PC-9 (cell line): ENCODE measurements around the gene EVPL. TPM values are rescaled to one million over a fixed set of nuclear protein-coding genes. Genes with fewer than 3 reads are reported as not detected.

Experiments
- BruUV-seq: library from RNA; stranded (reverse); fragments of 400-500 nt; replicated peaks from 2 replicates; lab custom pipeline; 2021; lab: Mats Ljungman, UMichigan
- CTCF ChIA-PET: fragments of 300-600 bp; sonication (Branson Sonifier 250); formaldehyde crosslinking; loops from one replicate; lab custom pipeline; 2022; ENCODE audit warnings: antibody characterized with exemption; lab: Charles Lee
- POLR2A ChIA-PET: fragments of 300-600 bp; sonication (Branson Sonifier 250); formaldehyde crosslinking; loops from one replicate; lab custom pipeline; 2022; ENCODE audit warnings: antibody characterized with exemption; ENCODE audit not compliant: unreplicated experiment; lab: Charles Lee
- DNase-seq, 2 experiments: peaks; one replicate each; pipeline versions ENCODE4 v3.0.0 to v3.0.0-alpha.2; 2015 to 2022; ENCODE audit warnings: mixed read lengths in 1 of 2
- H2AFZ ChIP-seq: fragments of 200-600 bp; sonication (generic); 2 replicates; pipeline ENCODE4 v1.8.1; 2017; ENCODE audit warnings: antibody characterized with exemption
- H3F3A ChIP-seq: fragments of 200-600 bp; sonication (generic); 2 replicates; pipeline ENCODE4 v1.8.1; 2017; ENCODE audit warnings: antibody characterized with exemption, mild to moderate bottlenecking, low read depth; ENCODE audit not compliant: insufficient read depth
- H3K27ac ChIP-seq: fragments of 200-600 bp; sonication (generic); 2 replicates; pipeline ENCODE4 v1.6.1; 2016; ENCODE audit warnings: mixed run types
- H3K27me3 ChIP-seq: fragments of 200-600 bp; sonication (generic); 2 replicates; pipeline ENCODE4 v1.6.1; 2016; ENCODE audit warnings: low read depth, mixed run types; ENCODE audit not compliant: insufficient read depth
- H3K36me3 ChIP-seq: fragments of 200-600 bp; sonication (generic); 2 replicates; pipeline ENCODE4 v1.6.1; 2016; ENCODE audit warnings: low read depth, mixed run types
- H3K4me1 ChIP-seq: fragments of 200-600 bp; sonication (generic); replicated peaks from 2 replicates; pipeline ENCODE4 v1.6.1; 2016; ENCODE audit warnings: mixed run types; ENCODE audit not compliant: insufficient read depth
- H3K4me2 ChIP-seq: fragments of 200-600 bp; sonication (generic); 2 replicates; pipeline ENCODE4 v1.6.1; 2017; ENCODE audit warnings: mixed run types
- H3K4me3 ChIP-seq: fragments of 200-600 bp; sonication (generic); 2 replicates; pipeline ENCODE4 v1.6.1; 2016; ENCODE audit warnings: mixed run types
- H3K79me2 ChIP-seq: fragments of 200-600 bp; sonication (generic); 2 replicates; pipeline ENCODE4 v1.6.1; 2017; ENCODE audit warnings: low read depth, mixed run types
- H3K9me2 ChIP-seq: fragments of 200-600 bp; sonication (generic); 2 replicates; pipeline ENCODE4 v1.8.1; 2017; ENCODE audit warnings: mild to moderate bottlenecking; ENCODE audit not compliant: insufficient read depth
- H3K9me3 ChIP-seq: fragments of 200-600 bp; sonication (generic); 2 replicates; pipeline ENCODE4 v1.8.1; 2016; ENCODE audit warnings: low read depth; ENCODE audit not compliant: insufficient read depth
- H4K20me1 ChIP-seq: fragments of 200-600 bp; sonication (generic); 2 replicates; pipeline ENCODE4 v1.8.1; 2017; ENCODE audit not compliant: insufficient read depth
- EZH2 ChIP-seq: fragments of 200-600 bp; sonication (generic); IDR thresholded peaks from 2 replicates; pipeline ENCODE4 v1.8.0; 2017; ENCODE audit warnings: antibody characterized with exemption, low read depth
- intact Hi-C: fragments of 100-400 bp; cut with micrococcal nuclease; formaldehyde crosslinking; loops from one replicate; pipeline ENCODE4 v1.10.0; 2022; ENCODE audit not compliant: unreplicated experiment
- total RNA-seq: library from RNA; stranded (reverse); gene quantifications from 2 replicates; pipeline ENCODE4 v1.2.3, GENCODE V29; 2021
- TF ChIP-seq, protein P1 (sequence below): fragments of 200-600 bp; sonication (generic); conservative IDR thresholded peaks from 2 replicates; pipeline ENCODE4 v1.6.1; 2017; ENCODE audit warnings: mixed run types, antibody characterized with exemption, mild to moderate bottlenecking, moderate library complexity

EVPL gene
- total RNA-seq, 1 experiment from 2014 or later = 60.8 TPM

DNA sequence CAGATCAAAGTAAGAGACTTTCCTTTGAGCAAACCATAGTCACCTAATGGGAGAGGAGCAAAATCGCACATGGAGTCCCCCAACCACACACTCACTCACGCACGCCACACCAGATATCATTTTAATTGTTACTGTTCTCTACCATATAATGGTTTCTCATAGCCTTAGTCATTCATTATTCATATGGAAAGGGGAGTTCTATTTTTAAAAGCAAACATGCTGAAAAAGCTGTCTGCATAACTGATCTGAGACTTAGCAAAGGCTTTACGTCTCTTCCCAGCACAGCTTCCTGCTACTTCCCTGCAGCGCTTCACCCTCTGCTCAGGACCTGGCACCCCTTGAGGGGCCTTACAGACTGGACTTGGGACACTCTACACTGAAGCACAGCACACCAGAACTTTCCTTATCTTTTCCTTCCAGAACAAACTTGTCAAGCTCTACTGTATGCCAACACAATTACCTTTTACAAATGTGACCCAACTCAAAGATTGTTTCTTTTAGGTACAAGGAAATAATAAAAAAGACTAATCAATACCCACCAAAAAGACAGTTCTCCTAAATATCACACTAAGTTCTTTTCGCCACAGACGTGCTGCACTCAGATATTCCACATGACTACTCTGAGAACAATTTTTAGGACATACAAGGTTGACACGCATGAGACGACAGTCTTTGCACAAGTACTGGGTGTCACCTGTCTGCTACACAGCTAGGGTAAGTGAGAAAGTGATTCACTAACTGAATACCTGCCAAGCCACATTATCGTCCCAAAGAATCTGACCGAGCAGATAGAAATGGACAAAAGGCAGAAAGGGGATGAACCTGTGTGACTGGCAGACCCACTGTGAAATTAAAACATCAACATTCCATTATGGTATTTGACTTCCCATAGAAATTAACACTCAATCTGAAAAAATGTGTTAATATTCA lies 23.7 kb upstream of the EVPL start:
- no TSS peak for BruUV-seq

DNA sequence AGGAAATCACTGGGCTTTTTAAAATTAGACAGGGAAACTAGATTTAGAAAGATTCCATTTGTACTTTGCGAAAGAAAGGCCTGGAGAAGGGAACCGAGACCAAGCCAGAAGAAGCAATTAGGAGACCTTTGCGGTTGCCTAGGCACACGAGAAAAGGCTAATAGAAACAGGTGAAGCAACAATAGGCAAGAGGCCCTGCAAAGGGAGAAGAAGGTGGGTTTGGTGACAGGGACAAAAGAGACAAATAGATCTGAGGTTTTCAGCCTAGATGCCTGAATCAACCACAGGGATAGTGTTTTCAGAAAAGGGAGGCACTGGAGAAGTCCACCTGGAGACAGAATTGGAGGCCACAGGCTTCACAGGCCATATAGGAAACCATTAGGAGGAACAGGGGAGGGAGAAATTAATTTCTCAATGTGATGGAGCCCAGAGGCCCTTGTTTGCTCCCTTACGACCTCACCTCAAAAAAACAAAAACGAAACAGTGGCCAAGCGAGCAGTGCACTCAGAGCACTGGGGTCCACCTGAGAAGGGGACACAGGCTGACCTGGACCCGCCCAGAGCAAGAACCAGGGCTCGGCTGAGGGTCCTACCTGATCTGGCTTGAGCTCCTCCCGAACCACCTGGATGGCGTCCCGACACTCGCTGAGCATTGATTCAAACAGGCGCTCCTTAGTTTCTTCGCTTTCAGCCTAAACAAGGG lies 22.9 kb upstream of the EVPL start:
- peaks cover 4% of the 10 kb centered on the region; the same call in 1 of the 2 replicates for H3K9me3 ChIP-seq
- H3K4me2 ChIP-seq = peak overlapping the region; percentile 67; the same call in 1 of the 2 replicates
- POLR2A ChIA-PET = no interaction called here
- peaks cover 20% of the 10 kb centered on the region for H3K36me3 ChIP-seq
- H3K4me1 ChIP-seq = peaks cover 55% of the 10 kb centered on the region
- no peak overlapping the region for H2AFZ ChIP-seq
- H3K79me2 ChIP-seq = peaks cover 27% of the 10 kb centered on the region
- no peak overlapping the region for H3K4me3 ChIP-seq
- peaks cover 51% of the 10 kb centered on the region for H3F3A ChIP-seq
- intact Hi-C loops = no loop called here
- H4K20me1 ChIP-seq = no peaks in the 10 kb centered on the region
- no peak for DNase-seq
- CTCF ChIA-PET = interaction anchor here (0.5 kb wide), 1 partner anchor 233 kb away, joined by 4 read pairs; no protein-coding TSS in a partner anchor
- TF ChIP-seq, protein P1, sequence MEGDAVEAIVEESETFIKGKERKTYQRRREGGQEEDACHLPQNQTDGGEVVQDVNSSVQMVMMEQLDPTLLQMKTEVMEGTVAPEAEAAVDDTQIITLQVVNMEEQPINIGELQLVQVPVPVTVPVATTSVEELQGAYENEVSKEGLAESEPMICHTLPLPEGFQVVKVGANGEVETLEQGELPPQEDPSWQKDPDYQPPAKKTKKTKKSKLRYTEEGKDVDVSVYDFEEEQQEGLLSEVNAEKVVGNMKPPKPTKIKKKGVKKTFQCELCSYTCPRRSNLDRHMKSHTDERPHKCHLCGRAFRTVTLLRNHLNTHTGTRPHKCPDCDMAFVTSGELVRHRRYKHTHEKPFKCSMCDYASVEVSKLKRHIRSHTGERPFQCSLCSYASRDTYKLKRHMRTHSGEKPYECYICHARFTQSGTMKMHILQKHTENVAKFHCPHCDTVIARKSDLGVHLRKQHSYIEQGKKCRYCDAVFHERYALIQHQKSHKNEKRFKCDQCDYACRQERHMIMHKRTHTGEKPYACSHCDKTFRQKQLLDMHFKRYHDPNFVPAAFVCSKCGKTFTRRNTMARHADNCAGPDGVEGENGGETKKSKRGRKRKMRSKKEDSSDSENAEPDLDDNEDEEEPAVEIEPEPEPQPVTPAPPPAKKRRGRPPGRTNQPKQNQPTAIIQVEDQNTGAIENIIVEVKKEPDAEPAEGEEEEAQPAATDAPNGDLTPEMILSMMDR = no peak
- no peak for TF ChIP-seq EZH2
- no TSS peak for BruUV-seq
- H3K9me2 ChIP-seq = no peaks in the 10 kb centered on the region
- peak overlapping the region; percentile 91 for H3K27ac ChIP-seq
- H3K27me3 ChIP-seq = no peaks in the 10 kb centered on the region

More for the DNA sequence above, 23.7 kb upstream of the EVPL start:
- DNase-seq = peak; percentile 77 to 96
- peaks cover 20% of the 10 kb centered on the region for H3K36me3 ChIP-seq
- H3K27me3 ChIP-seq = no peaks in the 10 kb centered on the region
- H3K4me1 ChIP-seq = peaks cover 60% of the 10 kb centered on the region
- no peaks in the 10 kb centered on the region for H3K9me2 ChIP-seq
- H3K4me2 ChIP-seq = peak overlapping the region; percentile 67
- peaks cover 27% of the 10 kb centered on the region for H3K79me2 ChIP-seq
- ChIA-PET CTCF (interaction anchor here (0.6 to 0.8 kb wide), 2 partner anchors 52 to 129 kb away, joined by 4 read pairs; no protein-coding TSS in a partner anchor), POLR2A (interaction anchor here (0.7 kb wide), 2 partner anchors 271 to 524 kb away, joined by 3 to 5 read pairs; no protein-coding TSS in a partner anchor)
- H4K20me1 ChIP-seq = no peaks in the 10 kb centered on the region
- intact Hi-C loops = loop anchor here (1.0 kb wide), 2 partner anchors 68 to 213 kb away; no protein-coding TSS in a partner anchor
- no peak for TF ChIP-seq EZH2
- TF ChIP-seq, protein P1 = no peak
- peak overlapping the region; percentile 91 for H3K27ac ChIP-seq
- H3F3A ChIP-seq = peaks cover 55% of the 10 kb centered on the region
- H2AFZ ChIP-seq = no peak overlapping the region
- H3K4me3 ChIP-seq = no peak overlapping the region; the same call in 1 of the 2 replicates
- peaks cover 4% of the 10 kb centered on the region; the same call in 1 of the 2 replicates for H3K9me3 ChIP-seq

DNA sequence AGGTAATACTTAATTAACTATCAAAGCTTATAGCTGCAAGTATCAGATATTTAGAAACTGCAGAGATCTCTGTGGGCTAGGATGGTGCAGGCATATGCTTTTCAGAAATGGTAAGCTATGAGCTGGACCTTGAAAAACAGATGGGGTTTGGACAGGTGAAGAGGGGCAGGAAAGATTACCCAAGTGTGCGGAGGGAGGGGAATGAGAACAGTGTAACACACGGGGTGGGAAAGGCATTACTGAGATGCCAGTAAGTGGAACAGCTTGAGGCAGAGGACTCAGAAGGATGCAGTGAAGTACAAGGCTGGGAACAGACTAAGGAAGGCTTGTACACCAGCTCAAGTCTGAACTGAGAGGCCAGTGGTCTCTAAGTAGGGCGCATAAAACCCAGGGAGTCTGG lies 22.1 kb upstream of the EVPL start:
- Histone ChIP-seq H3F3A (peaks cover 43% of the 10 kb centered on the region), H3K27me3 (no peaks in the 10 kb centered on the region), H4K20me1 (no peaks in the 10 kb centered on the region), H3K36me3 (peaks cover 20% of the 10 kb centered on the region), H3K9me2 (no peaks in the 10 kb centered on the region), H3K4me3 (no peak overlapping the region), H3K4me1 (peaks cover 48% of the 10 kb centered on the region), H3K79me2 (peaks cover 27% of the 10 kb centered on the region), H3K27ac (no peak overlapping the region), H2AFZ (no peak overlapping the region), H3K4me2 (no peak overlapping the region), H3K9me3 (peaks cover 4% of the 10 kb centered on the region; the same call in 1 of the 2 replicates)
- ChIA-PET CTCF (no interaction called here), POLR2A (interaction anchor here (0.6 kb wide), 2 partner anchors 14 to 235 kb away, joined by 3 read pairs; no protein-coding TSS in a partner anchor)
- intact Hi-C loops = no loop called here
- TF ChIP-seq, protein P1 = no peak
- no peak for TF ChIP-seq EZH2
- BruUV-seq = no TSS peak
- no peak for DNase-seq
